Medulla oblongata (tissue), 1 donor: ENCODE results near the gene OR8K1.

Source experiments
- DNase-seq: peaks from one replicate; pipeline ENCODE4 v3.0.0-alpha.2; 2015; ENCODE audit errors: extremely low spot score

OR8K1 gene

DNA sequence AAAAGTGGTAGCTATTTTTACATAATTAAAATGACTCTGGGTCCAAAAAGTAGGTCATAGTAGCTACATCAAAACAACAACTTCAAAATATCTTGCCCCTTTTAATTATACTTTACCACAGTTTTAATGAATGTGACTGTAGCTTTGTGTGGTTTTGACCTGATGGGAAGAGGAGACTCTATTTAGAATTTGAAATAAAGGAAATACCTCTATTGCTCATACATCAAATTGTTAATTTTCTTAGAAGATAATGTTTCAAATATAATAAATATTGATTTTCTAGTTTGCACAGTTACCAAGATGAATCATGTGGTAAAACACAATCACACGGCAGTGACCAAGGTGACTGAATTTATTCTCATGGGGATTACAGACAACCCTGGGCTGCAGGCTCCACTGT, at the start of gene OR8K1:
Gene OR8K1, plus strand, starts transcription at position 301 of the 400 bp plus-strand sequence. Its CDS starts 0 bp downstream, at position 301.
- DNase-seq: no peak

GRCh38 chr11:56296898-56297297, 48.9 kb upstream of the OR8K1 start:
- no peak for DNase-seq

- no peak for DNase-seq
These were observed 38.0 kb upstream of the OR8K1 start for GRCh38 chr11:56307836-56308235.

DNA sequence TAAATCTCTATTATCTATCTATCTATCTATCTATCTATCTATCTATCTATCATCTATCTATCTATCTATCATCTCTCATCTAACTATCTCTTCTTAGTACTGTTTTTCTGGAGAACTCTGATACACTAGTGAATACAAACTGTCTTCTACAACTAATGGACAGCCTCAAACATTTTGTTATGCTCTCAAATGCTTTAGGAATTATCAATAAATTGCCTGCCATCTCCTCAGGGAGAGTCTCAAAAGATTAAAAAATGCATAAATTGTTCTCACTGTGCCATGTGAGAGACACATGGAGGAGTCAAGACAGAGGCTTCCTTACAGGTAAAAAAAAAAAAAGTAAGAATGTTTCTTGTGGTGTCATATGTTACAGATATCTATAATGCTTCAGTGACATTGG, 31.0 kb upstream of the OR8K1 start, which contains the start of gene OR8K3:
Gene OR8K3, plus strand, starts transcription at position 301 of the 400 bp plus-strand sequence. CDS start 3,163 bp downstream, outside the sequence.
- DNase-seq: no peak

GRCh38 chr11:56331861-56332491, 13.9 kb upstream of the OR8K1 start:
- no peak for DNase-seq

DNA sequence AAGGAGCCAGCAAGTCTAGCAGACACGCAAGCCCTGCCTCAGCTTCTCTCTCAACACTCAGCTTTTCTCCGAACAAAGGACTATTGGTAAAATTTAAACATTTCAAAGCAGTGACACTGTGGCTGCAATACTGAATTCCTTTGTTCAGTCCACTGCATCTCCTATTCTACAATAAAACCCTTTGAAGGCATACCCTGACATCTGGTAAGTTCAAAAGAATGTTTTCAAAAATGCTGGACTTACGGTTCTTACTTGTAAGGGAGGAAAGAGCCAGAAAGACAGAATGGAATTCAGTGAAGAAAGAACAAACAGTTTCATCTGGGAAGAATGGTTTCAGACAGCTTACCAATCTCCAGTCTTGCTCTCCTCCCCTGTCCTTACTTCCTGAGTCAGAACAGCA, 12.7 kb upstream of the OR8K1 start:
- peak; percentile 46 for DNase-seq

DNA sequence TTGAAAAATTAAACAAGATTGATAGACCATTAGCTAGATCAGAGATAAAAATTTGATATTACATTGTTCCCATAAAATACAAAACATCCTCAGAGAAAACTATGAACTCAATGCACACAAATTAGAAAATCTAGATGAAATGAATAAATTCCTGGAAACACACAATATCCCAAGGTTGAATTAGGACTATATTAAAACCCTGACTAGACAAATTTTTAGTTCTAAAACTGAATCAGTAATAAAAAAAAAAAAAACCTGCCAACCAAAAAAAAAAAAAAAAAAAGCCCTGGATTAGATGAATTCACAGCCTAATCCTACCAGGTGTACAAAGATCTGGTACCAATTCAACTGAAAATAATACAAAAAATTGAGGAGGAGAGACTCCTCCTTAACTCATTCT, 5.5 kb upstream of the OR8K1 start:
- no peak for DNase-seq

DNA sequence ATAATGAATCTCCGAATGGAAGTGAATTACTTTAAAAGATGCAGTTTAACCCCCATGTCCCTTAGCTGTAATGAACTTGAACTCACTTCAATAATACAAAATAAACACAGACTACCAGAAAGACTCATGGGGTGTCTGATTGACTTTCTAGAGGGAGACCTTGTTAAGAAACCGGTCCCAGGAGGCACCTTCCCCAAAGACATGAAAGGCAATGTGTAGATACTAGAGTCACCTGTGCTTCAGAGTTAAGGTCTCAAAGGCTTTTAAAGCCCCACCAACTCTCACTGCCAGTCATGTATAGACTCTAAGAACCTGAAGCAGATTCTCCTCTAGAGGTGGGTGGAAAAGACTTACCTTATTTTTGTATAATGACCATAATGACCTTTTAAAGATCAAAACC, 8.2 kb downstream of the OR8K1 start, which contains the start of gene OR8J1:
Gene OR8J1, plus strand, starts transcription at position 301 of the 400 bp plus-strand sequence. CDS start 5,956 bp downstream, outside the sequence.
- no peak for DNase-seq

DNA sequence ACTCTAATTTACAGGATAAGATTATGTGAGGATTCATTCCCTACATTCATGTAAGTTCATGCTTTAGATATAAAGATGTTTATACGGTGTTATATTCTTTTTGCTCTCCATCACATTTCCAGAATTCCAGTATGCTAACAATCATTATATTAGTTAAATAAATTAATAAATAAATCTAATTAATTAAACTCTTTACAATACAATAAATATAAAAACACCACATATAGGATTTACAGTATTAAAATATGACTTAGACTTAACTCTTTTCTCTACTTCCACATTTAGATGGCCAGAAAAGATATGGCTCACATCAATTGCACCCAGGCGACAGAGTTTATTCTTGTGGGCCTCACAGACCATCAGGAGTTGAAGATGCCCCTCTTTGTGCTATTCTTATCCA, 29.5 kb downstream of the OR8K1 start, which contains the start of gene OR8U1:
Gene OR8U1, plus strand, starts transcription at position 301 of the 400 bp plus-strand sequence. Its CDS starts 0 bp downstream, at position 301.
- no peak for DNase-seq

DNA sequence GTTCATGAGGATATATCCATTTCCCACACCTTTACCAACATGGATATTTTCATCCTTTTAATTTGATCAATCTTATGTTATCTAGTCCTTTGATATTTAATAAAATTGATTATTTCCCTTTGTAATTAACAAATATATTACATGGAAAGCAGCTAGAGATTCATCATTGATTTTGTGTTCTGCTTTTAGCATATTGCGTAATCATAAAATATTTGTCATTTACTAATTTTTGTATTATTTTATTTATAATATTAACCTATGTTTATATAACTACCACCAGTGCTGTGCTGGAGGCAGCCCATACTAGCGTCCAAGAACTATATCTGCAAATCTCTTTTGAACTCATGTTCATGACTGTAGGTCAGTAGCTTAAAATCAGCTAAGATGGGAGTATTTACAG, 34.3 kb downstream of the OR8K1 start:
- no peak for DNase-seq

- DNase-seq: no peak
These were observed 48.5 kb downstream of the OR8K1 start for GRCh38 chr11:56394381-56394780.

- DNase-seq: no peak
These were observed 50.2 kb downstream of the OR8K1 start for GRCh38 chr11:56396047-56396446.
